ENCODE data around the gene TMEM238L. TPM values are rescaled to one million over a fixed set of nuclear protein-coding genes. Genes with fewer than 3 reads are reported as not detected.

Gene TMEM238L
- total and polyA plus RNA-seq, 5 donors = not detected

Other genes with a start within 250 kb of the TMEM238L start
- gene MYH3, start 146.8 kb downstream of the TMEM238L start, total RNA-seq = under 1 TPM; 0.40 to 0.97 (median 0.66) TPM
- 0.45 TPM for gene MYH3, start 146.8 kb downstream of the TMEM238L start, polyA plus RNA-seq
- 10 to 100 TPM; 22.5 to 29.5 (median 27.8) TPM for gene SCO1, start 106.6 kb downstream of the TMEM238L start, total RNA-seq
- 19.1 TPM for gene SCO1, start 106.6 kb downstream of the TMEM238L start, polyA plus RNA-seq
- gene ADPRM, start 106.5 kb downstream of the TMEM238L start, total RNA-seq = 1 to 10 TPM; 4.4 to 7.8 (median 5.3) TPM
- gene ADPRM, start 106.5 kb downstream of the TMEM238L start, polyA plus RNA-seq = 4.6 TPM
- gene TMEM220, start 74.1 kb downstream of the TMEM238L start, total RNA-seq = 10 to 100 TPM in 1 of 4 donors, 1 to 10 TPM in 3; 7.7 to 15.2 (median 9.0) TPM
- 5.8 TPM for gene TMEM220, start 74.1 kb downstream of the TMEM238L start, polyA plus RNA-seq
- under 1 TPM in 1 of 4 donors, not detected in 3; 0.11 TPM for gene PIRT, start 34.0 kb upstream of the TMEM238L start, total RNA-seq
- 0.02 TPM for gene PIRT, start 34.0 kb upstream of the TMEM238L start, polyA plus RNA-seq

Data from right cardiac atrium (tissue), 5 donors.